A673 (cell line): ENCODE data around the gene DDR1. TPM values are rescaled to one million over a fixed set of nuclear protein-coding genes. Genes with fewer than 3 reads are reported as not detected.

Source experiments
- BruUV-seq: library from RNA; stranded (reverse); fragments of 400-500 nt; replicated peaks from 2 replicates; lab custom pipeline; 2021; lab: Mats Ljungman, UMichigan
- CTCF ChIA-PET: fragments of 300-600 bp; sonication (Branson Sonifier 250); formaldehyde crosslinking; loops from one replicate; lab custom pipeline; 2022; ENCODE audit warnings: antibody characterized with exemption; lab: Charles Lee
- POLR2A ChIA-PET: fragments of 300-600 bp; sonication (Branson Sonifier 250); formaldehyde crosslinking; loops from one replicate; lab custom pipeline; 2022; ENCODE audit warnings: antibody characterized with exemption; ENCODE audit not compliant: low non-redundant PET; lab: Charles Lee
- DNase-seq: peaks from one replicate; pipeline ENCODE4 v3.0.0-alpha.2; 2015; ENCODE audit warnings: low spot score
- H3K27ac ChIP-seq: fragments of 200-600 bp; sonication (generic); 2 replicates; pipeline ENCODE4 v1.5.1; 2016; ENCODE audit warnings: mixed run types, low read depth, mild to moderate bottlenecking, mixed read lengths, antibody characterized with exemption, low read length; ENCODE audit not compliant: poor library complexity, severe bottlenecking
- H3K27me3 ChIP-seq: fragments of 200-600 bp; sonication (generic); replicated peaks from 2 replicates; pipeline ENCODE4 v1.6.1; 2017; ENCODE audit warnings: mixed run types, low read depth, mild to moderate bottlenecking, mixed read lengths, antibody characterized with exemption, low read length; ENCODE audit not compliant: insufficient read depth, poor library complexity
- H3K36me3 ChIP-seq: fragments of 200-600 bp; sonication (generic); 2 replicates; pipeline ENCODE4 v1.6.1; 2016; ENCODE audit warnings: mixed run types, mild to moderate bottlenecking, mixed read lengths, antibody characterized with exemption, low read length; ENCODE audit not compliant: insufficient read depth, poor library complexity, severe bottlenecking
- H3K4me1 ChIP-seq: fragments of 200-600 bp; sonication (generic); 2 replicates; pipeline ENCODE4 v1.6.1; 2017; ENCODE audit warnings: mixed run types, mild to moderate bottlenecking, mixed read lengths, antibody characterized with exemption, low read length; ENCODE audit not compliant: insufficient read depth, poor library complexity, severe bottlenecking
- H3K4me3 ChIP-seq: fragments of 200-600 bp; sonication (generic); 2 replicates; pipeline ENCODE4 v1.5.1; 2016; ENCODE audit warnings: low read depth, mixed run types, mild to moderate bottlenecking, mixed read lengths, low read length; ENCODE audit not compliant: poor library complexity, severe bottlenecking
- H3K9me3 ChIP-seq: fragments of 200-600 bp; sonication (generic); 2 replicates; pipeline ENCODE4 v1.6.1; 2016; ENCODE audit warnings: mixed run types, low read depth, mild to moderate bottlenecking, mixed read lengths, antibody characterized with exemption, low read length; ENCODE audit not compliant: poor library complexity, severe bottlenecking
- CTCF ChIP-seq: fragments of 300-800, 200-600 bp; sonication (generic); conservative IDR thresholded peaks from 2 replicates; pipeline ENCODE4 v1.5.1; 2017; ENCODE audit warnings: low read depth, mild to moderate bottlenecking, antibody characterized with exemption, low read length, moderate library complexity, mixed read lengths
- EZH2 ChIP-seq: fragments of 200-600 bp; sonication (generic); IDR thresholded peaks from 2 replicates; pipeline ENCODE4 v1.6.1; 2017; ENCODE audit warnings: borderline replicate concordance, low read depth, mild to moderate bottlenecking, mixed read lengths, antibody characterized with exemption, low read length; ENCODE audit not compliant: poor library complexity, severe bottlenecking
- intact Hi-C: fragments of 100-400 bp; cut with micrococcal nuclease; formaldehyde crosslinking; loops from one replicate; pipeline ENCODE4 v1.10.0; 2022; ENCODE audit not compliant: unreplicated experiment
- total RNA-seq: library from RNA; stranded (reverse); gene quantifications from 2 replicates; pipeline ENCODE4 v1.2.3, GENCODE V29; 2021

Gene DDR1
- total RNA-seq, 1 experiment from 2014 or later, result 57.9 TPM

GRCh38 chr6:30837870-30838269 lies 46.4 kb upstream of the DDR1 start:
- ChIA-PET CTCF (no interaction called here), POLR2A (no interaction called here)
- peak; percentile 78 for DNase-seq
- H3K9me3 ChIP-seq, result no peaks in the 10 kb centered on the region
- intact Hi-C loops, result no loop called here
- no peaks in the 10 kb centered on the region for H3K36me3 ChIP-seq
- TF ChIP-seq CTCF (no peak), EZH2 (no peak)
- no TSS peak for BruUV-seq
- no peak overlapping the region for H3K27ac ChIP-seq
- H3K27me3 ChIP-seq, result no peaks in the 10 kb centered on the region
- H3K4me1 ChIP-seq, result peaks cover under 1% of the 10 kb centered on the region
- H3K4me3 ChIP-seq, result no peak overlapping the region

- ChIA-PET CTCF (no interaction called here), POLR2A (interaction anchor here (0.5 kb wide), 1 partner anchor 240 kb away, joined by 4 read pairs; no protein-coding TSS in a partner anchor)
- no TSS peak for BruUV-seq
- Histone ChIP-seq H3K9me3 (no peaks in the 10 kb centered on the region), H3K4me3 (no peak overlapping the region), H3K36me3 (no peaks in the 10 kb centered on the region), H3K27ac (no peak overlapping the region), H3K27me3 (no peaks in the 10 kb centered on the region), H3K4me1 (peaks cover 9% of the 10 kb centered on the region)
- no peak for DNase-seq
- intact Hi-C loops, result no loop called here
- TF ChIP-seq CTCF (no peak), EZH2 (no peak)
Measured at GRCh38 chr6:30839671-30840070, 44.6 kb upstream of the DDR1 start.

- H3K36me3 ChIP-seq, result no peaks in the 10 kb centered on the region
- POLR2A ChIA-PET, result interaction anchor here (0.5 kb wide), 1 partner anchor 241 kb away, joined by 4 read pairs; no protein-coding TSS in a partner anchor
- H3K4me3 ChIP-seq, result no peak overlapping the region
- DNase-seq, result no peak
- no peaks in the 10 kb centered on the region for H3K9me3 ChIP-seq
- intact Hi-C loops, result no loop called here
- no TSS peak for BruUV-seq
- no peak overlapping the region for H3K27ac ChIP-seq
- H3K4me1 ChIP-seq, result peaks cover 9% of the 10 kb centered on the region
- CTCF ChIA-PET, result no interaction called here
- H3K27me3 ChIP-seq, result no peaks in the 10 kb centered on the region
- TF ChIP-seq EZH2 (no peak), CTCF (no peak)
Measured at GRCh38 chr6:30840084-30840934, 44.0 kb upstream of the DDR1 start.
